SU-DHL-6 (cell line): ENCODE measurements around the gene STRIP2.
"Not testable (repeated sequence)": the region's sequence is repeated elsewhere in the genome, so short reads cannot be mapped to it uniquely, and the experiment has no call there.

Source experiments
- H2AFZ ChIP-seq: fragments of 200-600 bp; sonication (generic); 2 replicates; pipeline ENCODE4 v1.6.1; 2014; ENCODE audit warnings: low read depth, mild to moderate bottlenecking, moderate library complexity, mixed read lengths, antibody characterized with exemption, low read length; ENCODE audit not compliant: severe bottlenecking
- H3F3A ChIP-seq: fragments of 200-600 bp; shearing (Covaris generic); 2 replicates; pipeline ENCODE4 v1.6.0; 2016; ENCODE audit warnings: antibody characterized with exemption, mild to moderate bottlenecking; ENCODE audit not compliant: insufficient read depth
- H3K27ac ChIP-seq: fragments of 200-600 bp; sonication (generic); 2 replicates; pipeline ENCODE4 v1.5.1; 2016; ENCODE audit warnings: low read depth, mild to moderate bottlenecking, low read length, moderate library complexity, mixed read lengths
- H3K27me3 ChIP-seq: fragments of 200-600 bp; sonication (generic), shearing (Covaris generic); 2 replicates; pipeline ENCODE4 v1.6.0; 2014; ENCODE audit warnings: mild to moderate bottlenecking, low read length
- H3K36me3 ChIP-seq: fragments of 200-600 bp; sonication (generic); 2 replicates; pipeline ENCODE4 v1.6.1; 2014; ENCODE audit warnings: mild to moderate bottlenecking, low read length, mixed read lengths
- H3K4me2 ChIP-seq: fragments of 300-600, 200-600 bp; shearing (Covaris generic), sonication (generic); 2 replicates; pipeline ENCODE4 v1.6.0; 2014; ENCODE audit warnings: low read length, low read depth, mild to moderate bottlenecking; ENCODE audit not compliant: poor library complexity, severe bottlenecking
- H3K4me3 ChIP-seq: fragments of 200-600 bp; sonication (generic); 2 replicates; pipeline ENCODE4 v1.5.1; 2014; ENCODE audit warnings: antibody characterized with exemption, low read length, mild to moderate bottlenecking, mixed read lengths; ENCODE audit not compliant: insufficient read depth, poor library complexity, severe bottlenecking
- H3K79me2 ChIP-seq: fragments of 200-600 bp; sonication (generic); 2 replicates; pipeline ENCODE4 v1.6.1; 2014; ENCODE audit warnings: mild to moderate bottlenecking, low read length, moderate library complexity; ENCODE audit not compliant: insufficient read depth
- H3K9ac ChIP-seq: fragments of 200-600 bp; sonication (generic); 2 replicates; pipeline ENCODE4 v1.7.0; 2014; ENCODE audit warnings: mild to moderate bottlenecking, low read length
- H3K9me2 ChIP-seq: fragments of 200-600 bp; sonication (generic); replicated peaks from 2 replicates; pipeline ENCODE4 v1.6.1; 2014; ENCODE audit warnings: low read length; ENCODE audit not compliant: insufficient read depth
- H3K9me3 ChIP-seq: fragments of 200-600 bp; sonication (generic); 2 replicates; pipeline ENCODE4 v1.6.1; 2014; ENCODE audit warnings: low read length, mixed read lengths; ENCODE audit not compliant: insufficient read depth
- H4K20me1 ChIP-seq: fragments of 200-600 bp; sonication (generic); 2 replicates; pipeline ENCODE4 v1.6.1; 2014; ENCODE audit warnings: low read depth, mild to moderate bottlenecking, antibody characterized with exemption, low read length, moderate library complexity, mixed read lengths
- CTCF ChIP-seq: fragments of 200-600 bp; sonication (generic); IDR thresholded peaks from one replicate; pipeline ENCODE4 v1.5.1; 2017; ENCODE audit warnings: antibody characterized with exemption, mild to moderate bottlenecking, low read length, moderate library complexity; ENCODE audit not compliant: insufficient read depth, poor library complexity, severe bottlenecking
- EZH2phosphoT487 ChIP-seq: fragments of 200-600 bp; sonication (generic), shearing (Covaris generic); conservative IDR thresholded peaks from 2 replicates; pipeline ENCODE4 v1.6.1; 2018; ENCODE audit warnings: mild to moderate bottlenecking, antibody characterized with exemption, low read length, moderate library complexity, mixed read lengths

The STRIP2 gene

GRCh38 chr7:129438839-129439651, 4.8 kb downstream of the STRIP2 start:
- Histone ChIP-seq H3K4me2 (no peak overlapping the region), H3F3A (no peaks in the 10 kb centered on the region), H3K9ac (no peak overlapping the region), H2AFZ (no peak overlapping the region), H3K79me2 (no peaks in the 10 kb centered on the region), H3K27me3 (no peaks in the 10 kb centered on the region), H4K20me1 (no peaks in the 10 kb centered on the region), H3K36me3 (no peaks in the 10 kb centered on the region), H3K4me3 (no peak overlapping the region), H3K9me3 (no peaks in the 10 kb centered on the region), H3K9me2 (no peaks in the 10 kb centered on the region), H3K27ac (no peak overlapping the region)
- TF ChIP-seq CTCF (no peak), EZH2phosphoT487 (no peak)

- H3K9ac ChIP-seq: no peak overlapping the region
- no peaks in the 10 kb centered on the region for H3K79me2 ChIP-seq
- no peaks in the 10 kb centered on the region for H3K36me3 ChIP-seq
- H3K4me2 ChIP-seq: no peak overlapping the region
- H3K27me3 ChIP-seq: no peaks in the 10 kb centered on the region
- no peak for TF ChIP-seq EZH2phosphoT487
- TF ChIP-seq CTCF: no peak
- H3K27ac ChIP-seq: no peak overlapping the region
- no peaks in the 10 kb centered on the region for H3K9me2 ChIP-seq
- H3K4me3 ChIP-seq: no peak overlapping the region
- H2AFZ ChIP-seq: no peak overlapping the region
- no peaks in the 10 kb centered on the region for H4K20me1 ChIP-seq
- no peaks in the 10 kb centered on the region for H3K9me3 ChIP-seq
- H3F3A ChIP-seq: no peaks in the 10 kb centered on the region
Observed at GRCh38 chr7:129439963-129440625, 5.9 kb downstream of the STRIP2 start.

- Histone ChIP-seq H2AFZ (no peak overlapping the region), H3K9me3 (no peaks in the 10 kb centered on the region), H3K9me2 (no peaks in the 10 kb centered on the region), H3K27me3 (no peaks in the 10 kb centered on the region), H3K36me3 (no peaks in the 10 kb centered on the region), H3K27ac (no peak overlapping the region), H3K79me2 (no peaks in the 10 kb centered on the region), H3K4me2 (no peak overlapping the region), H3K4me3 (no peak overlapping the region), H3F3A (no peaks in the 10 kb centered on the region), H3K9ac (no peak overlapping the region), H4K20me1 (no peaks in the 10 kb centered on the region)
- TF ChIP-seq CTCF (no peak), EZH2phosphoT487 (no peak)
Observed at GRCh38 chr7:129443612-129444011, 9.4 kb downstream of the STRIP2 start.

- H3K4me2 ChIP-seq, H3K9me3 ChIP-seq, H3K9ac ChIP-seq, H3K27me3 ChIP-seq, H3K27ac ChIP-seq, H3F3A ChIP-seq, H2AFZ ChIP-seq, H3K36me3 ChIP-seq, H4K20me1 ChIP-seq, H3K79me2 ChIP-seq, H3K4me3 ChIP-seq, H3K9me2 ChIP-seq: not testable (repeated sequence)
Observed at GRCh38 chr7:129444776-129445175, 10.5 kb downstream of the STRIP2 start.

- not testable (repeated sequence) for H4K20me1 ChIP-seq, H3K27me3 ChIP-seq, H3K36me3 ChIP-seq, H3K4me2 ChIP-seq, H3K9ac ChIP-seq, H3F3A ChIP-seq, H3K79me2 ChIP-seq, H3K9me3 ChIP-seq, H3K27ac ChIP-seq, H3K4me3 ChIP-seq, H2AFZ ChIP-seq, H3K9me2 ChIP-seq
Observed at GRCh38 chr7:129446925-129447324, 12.7 kb downstream of the STRIP2 start.

- not testable (repeated sequence) for H3K9me2 ChIP-seq, H3K36me3 ChIP-seq, H3K27me3 ChIP-seq, H3K79me2 ChIP-seq, H3K4me3 ChIP-seq, H3K4me2 ChIP-seq, H4K20me1 ChIP-seq, H2AFZ ChIP-seq, H3F3A ChIP-seq, H3K9me3 ChIP-seq, H3K27ac ChIP-seq, H3K9ac ChIP-seq
Observed at GRCh38 chr7:129447445-129447844, 13.2 kb downstream of the STRIP2 start.
